ENCODE measurements around the gene CCNF.

Gene CCNF

DNA sequence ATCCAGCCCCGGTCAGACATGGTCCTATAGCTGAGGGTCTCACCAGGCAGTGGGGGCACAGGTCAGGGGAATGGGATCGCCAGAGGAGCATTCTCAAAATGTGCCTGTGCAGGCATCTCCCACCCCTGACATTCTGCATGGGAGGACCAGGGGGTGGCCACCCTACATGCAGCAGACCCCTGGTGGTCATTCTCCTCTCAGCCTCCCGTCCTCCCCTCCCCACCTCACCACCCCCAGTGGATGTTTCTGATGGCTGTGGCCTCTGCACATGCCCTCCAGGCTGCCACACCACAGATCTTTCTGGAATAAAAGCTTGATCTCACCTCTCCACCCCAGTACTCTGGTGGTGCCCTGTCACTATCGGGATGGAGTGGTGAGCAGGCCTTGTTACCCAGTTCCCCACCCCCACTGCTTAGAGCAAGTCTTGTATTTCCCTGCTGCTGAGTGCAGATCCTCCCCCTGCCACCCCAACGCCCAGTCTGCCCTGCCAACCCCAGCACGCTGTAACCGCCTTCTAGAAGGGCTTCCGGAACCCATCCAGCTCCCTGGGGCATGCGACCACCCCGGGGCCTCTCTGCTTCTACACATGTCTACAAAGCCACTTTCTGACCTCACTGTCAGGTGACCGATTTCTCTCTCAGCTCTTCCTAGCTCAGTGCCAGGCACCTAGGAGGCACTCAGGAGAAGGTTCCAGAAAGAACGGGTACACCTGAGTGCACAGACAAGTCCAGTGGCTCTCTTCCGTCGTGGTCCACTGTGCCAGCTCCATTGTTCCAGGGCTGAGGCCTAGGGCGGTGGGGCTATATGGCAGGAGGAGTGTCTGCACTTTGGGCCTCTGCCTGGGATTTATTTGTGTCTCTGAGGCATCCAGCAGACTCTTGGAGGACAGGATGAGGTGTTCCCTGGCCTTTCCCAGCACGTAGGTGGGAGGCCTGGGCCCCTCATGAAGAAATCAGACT, 55.0 kb downstream of the CCNF start:
- no peak for DNase-seq

DNA sequence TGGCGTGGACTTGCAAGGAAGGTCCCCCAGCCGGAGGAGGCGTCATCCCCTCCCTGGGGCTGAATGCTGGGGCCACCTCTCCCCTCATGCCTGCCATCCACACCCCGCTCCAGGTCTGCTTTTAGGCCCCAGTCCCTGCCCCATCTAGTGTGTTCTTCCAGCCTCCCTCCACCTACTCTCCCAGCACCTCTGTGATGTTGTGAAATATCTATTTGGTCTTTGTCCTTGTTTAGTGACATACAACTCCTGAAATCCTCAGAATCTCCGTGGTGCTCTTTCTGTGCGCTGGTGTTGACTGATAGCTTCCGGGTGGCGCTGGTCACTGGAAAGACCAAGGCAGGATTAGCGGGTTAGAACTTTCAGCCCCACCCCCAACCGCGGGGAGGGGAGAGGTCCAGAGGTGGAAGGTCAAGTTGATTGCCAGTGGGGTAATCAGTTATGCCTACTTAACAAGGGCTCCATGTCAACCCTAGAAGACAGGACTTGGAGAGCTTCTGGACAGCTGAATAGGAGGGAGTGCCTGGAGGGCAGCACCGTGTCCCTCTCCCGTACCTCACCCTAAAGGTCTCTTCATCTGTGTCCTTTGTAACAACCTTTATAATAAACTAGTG, 55.8 kb downstream of the CCNF start:
- DNase-seq, result no peak

DNA sequence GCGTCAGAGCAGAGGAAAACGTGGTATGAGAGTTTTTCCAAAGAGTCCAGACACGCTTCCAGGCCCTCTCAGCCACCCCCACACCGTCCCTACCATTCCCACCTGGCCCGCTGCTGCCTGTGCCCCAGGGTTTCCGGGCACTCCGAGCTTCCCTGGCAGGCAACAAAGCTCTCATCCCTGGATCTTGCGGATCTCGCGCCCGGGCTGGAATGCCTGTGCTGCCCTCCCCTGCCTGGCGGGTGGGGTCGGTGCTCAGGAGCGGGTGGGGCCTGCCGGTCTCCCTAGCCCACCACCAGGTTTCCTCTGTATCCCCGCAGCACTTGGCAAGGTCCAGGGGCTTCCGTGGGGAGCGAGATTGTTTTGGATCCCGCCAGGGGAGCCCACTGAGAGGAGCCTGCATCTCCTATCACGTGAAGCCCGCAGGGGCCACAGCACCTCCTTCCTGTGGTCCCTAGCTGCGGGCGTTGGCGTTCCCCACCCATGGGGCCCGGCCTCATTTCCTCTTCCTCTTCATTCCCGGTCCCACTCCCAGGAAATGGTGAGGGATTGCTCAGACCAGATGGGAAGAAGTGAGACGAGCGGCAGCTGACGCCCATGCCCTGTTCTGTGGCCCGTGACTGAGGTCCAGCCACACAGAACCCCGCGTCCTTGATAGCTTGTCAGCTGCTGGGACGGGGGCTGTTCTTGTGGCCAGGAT, 56.7 kb downstream of the CCNF start:
- no peak for DNase-seq

DNA sequence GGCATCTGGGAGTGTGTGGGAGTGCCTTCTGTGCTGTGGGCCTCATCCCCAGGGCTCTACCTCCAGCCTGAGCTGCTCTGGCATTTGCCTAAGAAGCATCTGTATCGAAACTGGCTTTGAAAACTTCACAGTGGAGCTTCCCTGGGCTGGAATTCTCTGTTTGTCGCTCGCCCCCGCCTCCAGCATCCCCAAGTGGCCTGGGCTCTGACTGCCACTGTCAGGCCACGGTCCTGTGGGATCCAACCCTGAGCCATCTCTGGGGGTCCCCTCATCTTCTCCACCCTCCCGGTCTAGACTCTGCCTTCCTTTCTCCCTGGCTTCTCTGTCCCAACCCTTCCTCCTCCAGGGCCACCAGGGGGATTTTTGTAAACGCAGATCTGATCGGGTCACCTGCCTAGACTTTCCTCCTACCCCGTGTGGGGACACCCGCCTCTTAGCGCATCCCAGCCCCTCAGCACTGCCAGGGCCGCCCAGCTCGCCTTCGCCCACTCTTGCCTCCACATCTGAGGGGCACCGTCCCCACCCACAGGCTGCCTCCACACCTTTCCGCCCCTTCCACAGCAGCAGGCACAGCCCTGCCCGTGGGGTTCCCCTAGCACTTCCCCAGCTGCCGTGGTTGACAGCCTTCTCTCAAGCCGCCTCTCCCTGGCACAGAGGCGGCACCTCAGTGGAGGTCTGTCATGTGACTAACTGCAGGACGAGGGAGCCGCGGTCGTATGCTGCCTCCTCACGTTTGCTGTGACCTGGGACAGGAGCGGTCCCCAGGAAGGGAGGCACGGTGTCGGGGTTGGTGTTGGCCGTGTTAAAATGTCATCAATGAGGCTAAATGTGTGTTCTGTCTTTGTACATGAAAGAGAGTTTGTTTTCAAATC, 57.6 kb downstream of the CCNF start:
- peak in 28 of 51 donors; percentile 12 to 82 (median 40) for DNase-seq

DNA sequence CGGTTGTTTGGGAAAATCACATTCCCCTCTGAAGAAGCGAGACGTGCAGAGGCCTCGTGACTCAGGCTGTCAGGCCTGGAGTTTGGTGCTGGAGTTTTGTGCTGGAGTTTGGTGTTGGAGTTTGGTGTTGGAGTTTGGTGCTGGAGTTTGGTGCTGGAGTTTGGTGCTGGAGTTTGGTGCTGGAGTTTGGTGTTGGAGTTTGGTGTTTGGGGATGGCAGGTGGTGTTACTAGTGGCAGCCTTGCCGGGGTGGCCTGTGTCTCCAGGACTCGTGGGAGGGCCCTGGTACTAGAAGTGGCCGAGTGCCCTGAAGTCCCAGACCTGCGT, 58.2 kb downstream of the CCNF start:
- no peak for DNase-seq

DNA sequence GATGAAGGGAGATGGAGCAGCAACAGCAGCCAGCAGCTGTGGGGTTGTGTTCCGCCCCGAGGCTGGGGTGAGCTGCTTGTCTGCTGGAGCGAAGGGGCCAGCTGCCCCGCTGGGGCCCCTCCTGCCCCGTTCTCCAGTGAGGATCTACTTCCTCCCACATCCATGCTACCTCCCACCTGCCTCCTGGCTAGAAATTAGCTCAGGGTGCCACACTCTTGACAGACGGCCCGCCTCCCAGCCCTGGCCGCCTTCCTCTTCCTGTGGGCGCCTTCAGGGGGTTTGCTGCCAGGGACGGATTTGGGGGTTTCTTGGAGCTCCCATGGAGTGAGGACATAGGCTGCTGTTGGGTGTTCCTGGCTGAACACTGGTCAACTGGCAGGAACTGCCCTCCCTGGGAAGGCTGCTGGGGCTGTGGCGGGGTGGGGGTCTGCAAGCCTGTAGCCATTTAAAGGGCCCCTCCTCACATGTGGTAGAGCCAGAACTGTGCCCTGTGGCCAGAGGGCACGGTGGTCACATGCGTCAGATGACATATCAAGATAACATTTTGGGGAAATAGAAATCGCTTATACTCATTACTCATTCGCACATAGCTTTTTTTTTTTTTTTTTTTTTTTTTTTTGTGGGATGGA, 58.8 kb downstream of the CCNF start:
- no peak for DNase-seq

DNA sequence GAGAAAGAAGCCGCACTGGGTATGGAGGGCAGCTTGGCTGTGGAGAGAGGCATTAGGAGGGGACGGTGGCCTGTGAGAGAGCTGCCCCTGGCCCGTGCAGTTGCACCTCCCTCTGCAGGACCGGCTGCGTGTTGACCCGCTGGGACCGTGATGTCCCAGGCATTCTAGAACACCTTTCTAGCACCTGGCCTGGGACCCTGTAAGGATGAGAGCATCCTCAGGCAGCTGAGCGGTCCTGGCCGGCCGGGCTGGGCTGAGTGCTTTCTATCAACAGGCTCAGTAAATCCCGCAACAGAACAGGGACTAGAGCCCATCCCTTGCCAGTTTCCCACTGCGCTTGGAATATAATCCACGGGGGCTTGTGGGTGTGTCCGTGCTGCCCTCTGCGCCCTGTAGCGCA, 60.3 kb downstream of the CCNF start:
- DNase-seq, result no peak

DNA sequence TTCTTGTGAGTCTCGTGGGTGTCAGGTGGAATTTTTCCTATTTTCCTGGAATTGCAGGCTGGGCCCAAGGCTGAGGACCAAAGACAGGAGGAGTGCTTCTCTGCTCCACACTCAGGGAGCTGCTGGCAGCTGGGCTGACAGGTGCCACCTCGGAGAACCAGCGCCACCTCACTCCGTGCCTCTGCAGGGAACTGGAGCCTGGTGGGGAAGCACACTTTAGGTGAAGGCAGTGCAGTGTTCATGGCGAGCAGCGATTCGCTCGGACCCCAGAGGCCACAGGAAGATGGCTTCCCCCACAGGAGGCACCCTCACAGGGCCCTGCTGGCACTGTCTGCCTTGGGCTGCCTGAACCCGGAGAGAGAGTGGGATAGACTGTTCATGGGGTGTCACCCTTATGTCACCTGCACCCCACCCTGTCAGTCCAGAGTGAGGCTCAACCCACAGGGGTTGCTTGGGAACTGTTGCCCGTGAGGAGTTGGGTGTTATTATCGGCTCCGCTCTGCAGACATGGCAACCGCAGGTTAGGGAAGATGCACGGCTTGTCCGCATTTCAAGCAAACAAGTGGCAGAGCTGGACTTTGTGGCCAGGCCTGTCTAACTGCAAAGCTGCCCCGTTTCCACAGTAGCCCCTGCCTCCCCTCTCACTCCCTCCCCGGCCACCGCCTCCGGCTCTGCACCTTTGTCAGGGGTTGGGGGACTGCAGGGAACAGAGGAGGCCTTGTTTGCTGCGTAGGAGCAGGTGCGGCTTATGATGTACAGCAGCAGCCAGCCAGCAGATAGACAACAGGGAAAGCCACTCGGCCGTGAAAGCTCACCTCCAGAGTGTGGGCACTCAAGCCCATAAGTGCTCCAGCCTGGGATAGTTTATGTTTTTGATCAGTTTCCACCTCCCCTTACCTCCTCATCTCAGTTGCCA, 61.2 kb downstream of the CCNF start:
- no peak for DNase-seq

DNA sequence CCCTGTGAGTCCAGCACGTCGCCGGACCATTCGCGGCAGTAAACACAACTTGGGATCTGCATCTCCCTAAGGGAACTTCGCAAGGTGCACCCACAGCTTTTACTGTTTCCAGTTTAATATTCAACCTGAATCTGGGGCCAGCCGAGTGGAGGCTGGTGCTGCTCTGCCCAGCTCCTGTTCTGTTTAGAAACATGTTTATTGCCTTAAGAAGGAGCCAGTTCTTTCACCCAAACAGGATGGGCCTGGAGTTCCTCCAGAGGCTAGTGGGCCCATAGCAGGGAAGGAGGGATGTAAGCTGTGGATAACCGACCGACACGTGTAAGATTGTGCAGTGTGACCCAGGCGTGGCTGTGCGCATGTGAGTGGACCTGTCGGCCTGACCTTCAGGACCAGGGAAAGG, 63.0 kb downstream of the CCNF start:
- no peak for DNase-seq

DNA sequence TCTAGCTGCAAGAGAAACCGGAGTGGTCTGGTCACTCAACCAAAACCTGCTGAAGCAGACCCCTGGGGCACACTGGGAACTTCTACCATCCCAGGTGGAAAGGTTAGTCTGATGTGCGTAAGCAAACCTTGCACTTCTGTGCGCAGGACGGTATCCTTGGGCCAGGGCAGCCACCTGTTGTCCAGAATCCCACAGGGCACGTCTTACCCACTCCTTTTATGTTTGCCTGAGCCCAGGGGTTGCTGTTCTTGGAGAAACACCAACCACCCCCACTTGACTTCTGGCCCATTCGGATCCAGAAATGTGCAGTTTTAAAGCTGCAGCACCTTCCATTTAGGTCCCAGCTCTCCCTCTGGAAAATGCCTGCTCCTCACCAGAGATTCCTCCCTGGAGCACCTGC, 64.4 kb downstream of the CCNF start:
- DNase-seq, result no peak

DNA sequence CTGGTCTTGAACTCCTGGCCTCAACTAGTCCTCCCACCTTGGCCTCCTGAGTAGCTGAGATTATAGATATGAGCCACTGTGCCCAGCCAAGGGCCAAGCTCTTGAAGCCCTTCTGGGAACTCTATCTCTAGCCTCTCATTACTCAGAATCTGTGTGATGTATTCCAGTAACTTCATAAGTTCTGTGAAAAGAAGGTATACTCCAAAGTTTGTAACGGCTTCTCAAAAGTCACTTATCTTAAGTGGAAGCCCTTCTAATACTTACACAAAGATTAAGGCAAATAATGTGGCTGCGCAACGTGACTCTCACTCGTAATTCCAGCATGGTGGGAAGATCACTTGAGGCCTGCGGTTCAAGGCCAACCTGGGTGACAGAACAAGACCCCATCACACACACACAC, 65.4 kb downstream of the CCNF start:
- DNase-seq, result no peak

DNA sequence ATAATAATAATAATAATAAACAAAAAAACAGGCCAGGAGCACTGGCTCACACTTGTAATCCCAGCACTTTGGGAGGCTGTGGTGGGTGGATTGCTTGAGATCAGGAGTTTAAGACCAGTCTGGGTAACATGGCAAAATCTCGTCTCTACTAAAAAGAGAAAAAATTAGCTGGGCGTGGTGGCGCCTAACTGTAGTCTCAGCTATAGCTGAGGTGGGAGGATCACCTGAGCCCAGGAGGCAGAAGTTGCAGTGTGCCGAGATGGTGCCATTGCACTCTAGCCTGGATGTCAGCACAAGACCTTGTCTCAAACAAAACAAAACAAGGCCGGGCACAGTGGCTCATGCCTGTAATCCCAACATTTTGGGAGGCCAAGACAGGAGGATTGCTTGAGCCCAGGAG, 65.8 kb downstream of the CCNF start:
- no peak for DNase-seq

DNA sequence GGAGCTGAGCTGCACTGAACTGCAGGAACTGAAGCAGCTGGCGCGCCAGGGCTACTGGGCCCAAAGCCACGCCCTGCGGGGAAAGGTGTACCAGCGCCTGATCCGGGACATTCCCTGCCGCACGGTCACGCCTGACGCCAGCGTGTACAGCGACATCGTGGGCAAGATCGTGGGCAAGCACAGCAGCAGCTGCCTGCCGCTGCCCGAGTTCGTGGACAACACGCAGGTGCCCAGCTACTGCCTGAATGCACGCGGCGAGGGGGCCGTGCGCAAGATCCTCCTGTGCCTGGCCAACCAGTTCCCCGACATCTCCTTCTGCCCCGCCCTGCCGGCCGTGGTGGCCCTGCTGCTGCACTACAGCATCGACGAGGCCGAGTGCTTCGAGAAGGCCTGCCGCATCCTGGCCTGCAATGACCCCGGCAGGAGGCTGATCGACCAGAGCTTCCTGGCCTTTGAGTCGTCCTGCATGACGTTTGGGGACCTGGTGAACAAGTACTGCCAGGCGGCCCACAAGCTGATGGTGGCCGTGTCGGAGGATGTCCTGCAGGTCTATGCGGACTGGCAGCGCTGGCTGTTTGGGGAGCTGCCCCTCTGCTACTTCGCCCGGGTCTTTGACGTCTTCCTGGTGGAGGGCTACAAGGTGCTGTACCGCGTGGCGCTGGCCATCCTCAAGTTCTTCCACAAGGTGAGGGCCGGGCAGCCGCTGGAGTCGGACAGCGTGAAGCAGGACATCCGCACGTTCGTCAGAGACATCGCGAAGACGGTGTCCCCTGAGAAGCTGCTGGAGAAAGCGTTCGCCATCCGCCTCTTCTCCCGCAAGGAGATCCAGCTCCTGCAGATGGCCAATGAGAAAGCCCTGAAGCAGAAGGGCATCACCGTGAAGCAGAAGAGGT, 67.2 kb downstream of the CCNF start:
- no peak for DNase-seq

DNA sequence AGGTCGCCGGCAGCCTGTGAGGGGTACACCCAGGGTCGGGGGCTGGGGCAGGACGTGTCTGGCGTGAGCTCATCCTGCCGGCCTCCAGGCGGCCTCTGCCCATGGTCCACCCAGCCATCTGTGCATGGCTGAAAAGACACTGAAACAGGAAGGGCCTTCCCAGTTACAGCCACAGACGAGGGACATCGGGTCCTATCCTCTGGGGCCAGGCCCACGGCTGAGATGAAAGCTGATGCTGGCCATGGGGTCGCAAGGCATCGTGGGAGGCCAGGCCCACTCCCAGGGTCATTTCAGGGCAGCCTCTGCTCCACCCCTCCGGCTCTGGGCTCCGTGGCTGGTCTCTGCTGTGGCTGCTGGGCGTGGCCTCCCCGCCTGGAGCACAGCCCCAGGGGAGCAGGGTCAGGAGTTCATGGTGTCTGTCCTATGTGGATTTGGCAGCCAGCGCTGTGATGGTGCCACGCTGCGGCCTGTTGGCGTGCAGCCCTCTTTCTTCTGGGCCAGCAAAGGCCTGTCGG, 67.9 kb downstream of the CCNF start:
- no peak for DNase-seq

DNA sequence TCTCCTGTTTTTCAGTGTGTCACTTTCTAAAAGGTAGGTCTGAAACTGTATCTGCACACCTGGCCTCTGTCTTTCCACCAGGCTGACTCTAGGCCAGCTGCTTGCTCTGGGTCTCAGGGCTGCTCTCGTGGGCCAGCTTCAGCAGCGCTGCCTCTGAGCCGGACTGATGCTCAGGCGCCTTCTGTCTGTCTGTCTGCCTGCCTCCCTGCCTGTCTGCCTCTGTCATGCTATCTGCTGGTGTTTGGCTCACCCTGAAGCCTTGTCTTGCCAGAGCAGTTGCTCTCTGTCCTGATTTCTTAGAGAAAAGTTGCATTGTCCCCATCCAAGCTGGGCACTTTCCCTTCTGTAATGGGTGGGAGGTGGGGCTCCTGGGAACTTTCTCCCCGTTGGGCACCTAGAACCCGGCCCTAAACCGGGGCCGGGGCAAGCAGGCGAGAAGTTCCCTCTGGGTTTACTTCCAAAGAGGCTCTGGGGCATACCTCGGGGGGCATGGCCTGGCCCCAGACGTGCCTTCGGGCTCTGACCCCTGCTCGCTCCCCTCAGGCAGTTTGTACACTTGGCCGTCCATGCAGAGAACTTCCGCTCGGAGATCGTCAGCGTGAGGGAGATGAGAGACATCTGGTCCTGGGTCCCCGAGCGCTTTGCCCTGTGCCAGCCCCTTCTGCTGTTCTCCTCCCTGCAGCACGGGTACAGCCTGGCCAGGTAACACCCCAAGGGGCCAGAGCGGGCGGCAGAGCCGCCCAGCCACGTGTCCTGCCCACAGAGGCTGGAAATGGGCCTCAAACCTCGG, 68.6 kb downstream of the CCNF start:
- DNase-seq, result no peak

DNA sequence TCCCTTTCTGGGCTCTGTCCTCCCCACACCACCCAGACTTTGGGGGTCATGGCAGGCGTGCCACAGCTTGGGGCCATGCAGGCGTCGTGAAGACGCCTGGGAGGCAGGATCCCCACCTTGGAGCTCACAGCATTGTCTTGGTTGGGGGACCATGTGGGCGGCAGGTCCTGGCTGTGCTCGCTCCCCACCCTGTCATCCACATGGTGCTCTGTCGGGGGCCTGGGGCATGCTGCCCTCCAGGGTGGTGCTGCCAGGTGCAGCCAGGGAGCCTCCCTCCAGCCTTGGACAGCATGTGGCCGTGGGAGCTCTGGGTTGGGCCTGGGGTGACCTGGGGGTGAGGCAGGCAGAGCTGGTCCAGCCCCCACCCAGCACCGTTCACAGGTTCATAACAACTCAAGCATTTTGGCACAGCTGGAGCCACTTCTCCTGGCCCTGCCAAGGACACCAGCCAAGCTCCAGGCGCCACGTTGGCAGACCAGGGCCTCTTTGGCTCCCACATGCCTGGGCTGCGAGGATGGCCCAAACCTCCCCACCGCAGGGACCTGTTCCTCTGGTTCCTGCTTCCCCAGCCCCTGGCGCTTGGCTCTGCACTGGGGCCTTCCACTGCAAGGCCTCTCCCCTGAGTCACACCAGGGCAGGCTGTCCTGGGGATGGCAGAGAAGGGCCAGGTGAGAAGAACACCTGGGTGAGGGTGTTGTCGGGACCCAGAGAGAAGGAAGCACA, 69.4 kb downstream of the CCNF start:
- DNase-seq, result no peak

DNA sequence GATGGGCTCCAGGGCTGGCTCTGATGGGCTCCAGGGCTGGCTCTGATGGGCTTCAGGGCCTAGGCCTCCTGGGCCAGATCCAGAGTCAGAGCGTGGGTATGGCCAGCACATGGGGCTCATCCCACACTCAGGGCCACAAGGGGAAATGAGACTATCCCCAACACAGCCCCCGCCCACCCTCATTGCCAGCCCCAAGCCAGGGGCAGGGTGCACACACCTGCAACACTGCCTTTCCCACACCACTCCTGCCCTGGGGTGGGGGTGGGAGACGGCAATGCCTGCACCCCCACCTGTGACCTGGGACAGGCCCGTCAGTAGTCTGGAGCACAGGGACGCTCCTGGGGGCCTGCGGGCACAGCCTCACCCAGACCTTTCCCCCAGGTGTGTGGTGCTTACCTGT, 70.2 kb downstream of the CCNF start:
- DNase-seq, result no peak

Data from hypothalamus (tissue), 51 donors.